SK-N-MC (cell line): ENCODE data around the gene SDR42E2.

Source experiments
- EZH2 ChIP-seq: fragments of 200-600 bp; sonication (generic); IDR thresholded peaks from one replicate; pipeline ENCODE4 v1.6.1; 2017; ENCODE audit warnings: antibody characterized with exemption
- FOXP2 ChIP-seq: optimal IDR thresholded peaks from 2 replicates; pipeline ENCODE3; 2011; ENCODE audit warnings: mild to moderate bottlenecking, moderate library complexity; ENCODE audit not compliant: insufficient read depth; ENCODE audit errors: extremely low read length, control extremely low read depth
- POLR2AphosphoS5 ChIP-seq: IDR thresholded peaks from 2 replicates; pipeline ENCODE4 v1.6.1; 2012; ENCODE audit warnings: mild to moderate bottlenecking, low read depth, low read length, borderline replicate concordance

DNA sequence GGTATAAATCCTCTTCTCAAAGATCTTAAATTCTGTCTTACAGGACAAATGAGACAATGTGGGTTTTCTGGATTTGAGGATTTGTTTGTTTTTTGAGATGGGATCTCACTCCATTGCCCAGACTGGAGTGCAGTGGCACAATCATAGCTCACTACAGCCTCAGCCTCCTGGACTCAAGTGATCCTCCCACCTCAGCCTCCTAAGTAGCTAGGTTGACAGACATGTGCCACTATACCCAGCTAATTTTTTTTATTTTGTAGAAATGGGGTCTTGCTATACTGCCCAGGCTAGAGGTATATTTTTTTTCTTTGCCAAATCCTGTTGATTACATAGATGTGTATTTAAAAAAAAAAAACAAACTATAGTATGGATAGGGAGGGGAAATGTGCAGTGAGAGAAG is 31.8 kb upstream of the SDR42E2 start:
- TF ChIP-seq POLR2AphosphoS5 (no peak), EZH2 (no peak), FOXP2 (no peak)
